ENCODE results near the gene SPI1.

SPI1 gene

DNA sequence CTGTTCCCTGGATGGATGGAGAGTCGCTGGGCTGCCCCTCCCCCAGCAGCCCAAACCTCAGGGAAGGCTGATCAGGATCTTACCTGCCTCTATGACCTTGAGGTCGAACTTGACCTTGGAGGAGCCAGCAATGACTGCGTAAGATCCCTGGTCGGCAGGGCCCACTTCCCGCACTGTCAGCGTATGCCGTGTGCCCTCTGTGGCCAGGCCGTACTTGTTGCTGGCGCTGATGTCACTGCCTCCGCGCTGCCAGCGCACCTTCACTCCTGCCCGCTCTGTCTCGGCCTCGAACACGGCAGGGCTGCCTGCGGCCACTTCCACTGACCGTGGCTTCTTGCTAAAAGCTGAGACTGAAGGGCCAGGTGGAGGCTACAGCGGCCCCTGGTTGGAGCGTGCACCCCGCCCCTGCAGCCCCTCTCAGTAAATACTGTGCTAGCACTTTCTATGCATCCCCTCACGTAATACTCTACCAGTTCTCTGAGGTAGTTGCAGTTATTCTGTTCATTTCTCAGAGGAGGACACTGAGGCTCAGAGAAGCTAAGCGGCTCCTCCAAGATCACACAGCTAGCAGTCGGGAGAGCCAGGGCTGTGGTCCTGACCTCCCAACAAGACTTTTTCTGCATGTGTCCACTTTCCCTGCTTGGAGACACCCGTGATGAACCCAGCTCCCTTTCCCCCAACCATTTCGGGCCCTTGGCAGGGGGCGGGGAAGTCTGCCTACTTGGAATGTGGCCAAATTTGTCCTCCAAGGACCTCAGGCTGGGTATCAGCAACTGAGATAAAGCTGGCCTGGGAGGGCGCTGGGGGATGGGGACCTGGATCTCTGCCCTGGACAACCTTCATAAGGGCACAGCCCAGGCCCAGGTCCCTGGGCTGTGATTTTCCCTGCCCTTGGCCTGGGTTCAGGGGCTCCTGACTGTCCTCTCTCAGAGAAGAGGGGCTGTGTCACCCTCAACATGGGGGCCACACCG lies 26.9 kb downstream of the SPI1 start:
- no peaks in the 10 kb centered on the region; the same call in 1 of the 2 replicates for H3K4me1 ChIP-seq (ENCODE audit: insufficient read depth, low read length)
- H3K9me3 ChIP-seq (ENCODE audit: control insufficient read depth, insufficient read depth, low read length) = no peaks in the 10 kb centered on the region
- no peak overlapping the region for H3K9ac ChIP-seq (ENCODE audit: low read depth, low read length)
- H3K36me3 ChIP-seq (ENCODE audit: insufficient read depth, low read length) = no peaks in the 10 kb centered on the region

DNA sequence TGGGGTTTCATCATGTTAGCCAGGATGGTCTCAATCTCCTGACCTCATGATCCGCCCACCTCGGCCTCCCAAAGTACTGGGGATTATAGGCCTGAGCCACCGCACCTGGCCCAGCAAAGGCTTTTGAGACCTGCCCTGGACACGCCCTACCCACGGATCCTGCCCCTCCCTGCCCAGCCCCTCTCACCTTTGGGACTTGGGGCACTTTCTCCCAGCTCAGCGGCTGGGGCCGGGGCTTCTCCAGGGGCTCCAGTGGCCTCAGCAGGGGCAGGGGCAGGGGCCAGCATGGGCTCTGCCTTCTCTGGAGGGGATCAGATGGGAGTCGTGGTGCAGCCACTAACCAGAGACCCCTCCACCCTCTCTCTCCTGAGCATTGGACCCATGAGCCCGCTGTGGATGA lies 28.0 kb downstream of the SPI1 start:
- Histone ChIP-seq H3K4me1 (ENCODE audit: insufficient read depth, low read length) (no peaks in the 10 kb centered on the region; the same call in 1 of the 2 replicates), H3K36me3 (ENCODE audit: insufficient read depth, low read length) (no peaks in the 10 kb centered on the region), H3K9me3 (ENCODE audit: control insufficient read depth, insufficient read depth, low read length) (no peaks in the 10 kb centered on the region), H3K9ac (ENCODE audit: low read depth, low read length) (no peak overlapping the region)

DNA sequence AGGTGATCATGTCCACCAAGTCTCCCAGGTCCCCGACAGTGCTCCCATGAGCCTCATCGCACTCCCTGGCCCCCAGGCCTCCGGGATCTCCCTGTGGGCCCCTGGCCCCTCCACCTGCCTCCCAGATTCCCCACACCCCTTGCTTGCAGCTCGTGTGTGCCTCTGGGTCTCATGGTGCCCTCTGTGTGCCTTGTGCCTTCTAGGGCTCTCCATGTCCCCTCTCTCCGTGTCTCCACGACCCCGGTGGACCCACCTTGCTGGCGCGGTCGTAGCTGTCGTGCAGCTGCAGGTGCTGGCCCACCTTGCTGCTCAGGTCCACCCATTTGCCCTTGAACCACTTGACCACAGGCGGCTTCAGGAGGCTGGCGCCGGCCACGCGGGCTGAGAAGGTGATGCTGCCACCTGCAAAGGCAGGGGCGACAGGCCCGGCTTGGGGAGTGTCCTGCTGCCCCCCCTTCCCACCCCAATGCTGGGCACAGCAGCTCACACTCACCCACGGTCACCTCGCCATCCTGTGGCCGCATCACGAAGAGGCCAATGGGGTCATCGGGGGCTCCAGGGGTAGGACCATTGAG lies 28.7 kb downstream of the SPI1 start:
- Histone ChIP-seq H3K36me3 (ENCODE audit: insufficient read depth, low read length) (no peaks in the 10 kb centered on the region), H3K9me3 (ENCODE audit: control insufficient read depth, insufficient read depth, low read length) (no peaks in the 10 kb centered on the region), H3K9ac (ENCODE audit: low read depth, low read length) (no peak overlapping the region)

GRCh38 chr11:47348859-47349258 lies 29.5 kb downstream of the SPI1 start:
- Histone ChIP-seq H3K4me1 (ENCODE audit: insufficient read depth, low read length) (no peaks in the 10 kb centered on the region; the same call in 1 of the 2 replicates), H3K36me3 (ENCODE audit: insufficient read depth, low read length) (no peaks in the 10 kb centered on the region), H3K9ac (ENCODE audit: low read depth, low read length) (no peak overlapping the region), H3K9me3 (ENCODE audit: control insufficient read depth, insufficient read depth, low read length) (no peaks in the 10 kb centered on the region)

More for the DNA sequence above, 28.7 kb downstream of the SPI1 start:
- no peaks in the 10 kb centered on the region; the same call in 1 of the 2 replicates for H3K4me1 ChIP-seq (ENCODE audit: insufficient read depth, low read length)

GRCh38 chr11:47348131-47348802 lies 30.1 kb downstream of the SPI1 start:
- H3K9ac ChIP-seq (ENCODE audit: low read depth, low read length) = no peak overlapping the region
- no peaks in the 10 kb centered on the region for H3K9me3 ChIP-seq (ENCODE audit: control insufficient read depth, insufficient read depth, low read length)
- H3K4me1 ChIP-seq (ENCODE audit: insufficient read depth, low read length) = no peaks in the 10 kb centered on the region; the same call in 1 of the 2 replicates
- no peaks in the 10 kb centered on the region for H3K36me3 ChIP-seq (ENCODE audit: insufficient read depth, low read length)

DNA sequence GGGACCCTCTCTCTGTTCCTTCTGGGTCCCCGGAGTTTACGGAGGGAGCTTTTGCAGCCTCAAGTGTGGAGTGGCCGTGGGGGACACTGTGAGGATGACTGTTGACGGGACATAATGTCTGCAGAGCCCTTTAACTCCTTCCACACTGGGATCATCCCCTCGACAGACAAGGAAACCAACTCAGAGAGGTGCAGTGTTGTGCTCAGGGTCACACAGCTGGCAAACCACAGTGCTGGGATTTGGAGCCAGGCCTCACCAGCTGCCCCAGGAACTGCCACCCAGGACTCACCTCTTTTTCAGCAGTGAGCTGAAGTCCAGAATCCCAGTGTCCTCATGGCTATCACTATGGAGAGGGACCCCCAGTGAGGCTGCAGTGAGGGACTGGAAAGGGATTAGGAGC lies 31.2 kb downstream of the SPI1 start:
- Histone ChIP-seq H3K9ac (ENCODE audit: low read depth, low read length) (no peak overlapping the region), H3K36me3 (ENCODE audit: insufficient read depth, low read length) (no peaks in the 10 kb centered on the region), H3K4me1 (ENCODE audit: insufficient read depth, low read length) (no peaks in the 10 kb centered on the region; the same call in 1 of the 2 replicates), H3K9me3 (ENCODE audit: control insufficient read depth, insufficient read depth, low read length) (no peaks in the 10 kb centered on the region)

DNA sequence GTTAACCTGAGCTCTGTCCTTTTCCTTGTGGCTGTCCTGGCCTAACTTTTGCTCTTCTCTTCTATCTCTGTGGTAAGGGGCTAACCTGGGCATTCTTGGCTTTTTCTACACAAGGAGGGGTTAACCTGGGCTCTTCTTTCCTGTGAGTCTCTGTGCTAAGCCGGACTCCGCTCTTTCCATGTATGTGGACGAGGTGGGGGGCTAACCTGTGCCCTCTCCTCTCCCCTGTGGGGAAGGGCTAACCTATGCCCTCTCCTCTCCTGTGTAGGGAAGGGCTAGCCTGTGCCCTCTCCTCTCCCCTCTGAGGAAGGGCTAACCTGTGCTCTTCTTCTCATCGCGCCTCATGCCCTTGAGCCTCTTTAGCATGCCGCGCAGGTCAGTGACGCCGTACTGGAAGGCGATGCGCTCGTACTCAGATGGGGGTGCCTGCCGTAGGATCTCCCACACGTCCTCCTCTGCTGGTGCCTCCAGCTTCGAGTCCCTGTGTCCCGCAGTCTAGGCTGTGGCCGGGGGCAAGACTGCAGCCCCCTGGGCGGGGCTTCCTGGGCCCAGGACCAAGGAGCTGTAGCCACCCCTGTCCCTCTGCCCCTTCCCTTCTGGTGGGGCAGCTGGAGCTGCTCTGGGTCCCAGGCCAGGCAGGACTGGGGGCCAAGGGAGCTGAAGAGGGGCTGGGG lies 32.3 kb downstream of the SPI1 start:
- H3K9me3 ChIP-seq (ENCODE audit: control insufficient read depth, insufficient read depth, low read length) = no peaks in the 10 kb centered on the region
- H3K4me1 ChIP-seq (ENCODE audit: insufficient read depth, low read length) = no peaks in the 10 kb centered on the region; the same call in 1 of the 2 replicates
- no peak overlapping the region for H3K9ac ChIP-seq (ENCODE audit: low read depth, low read length)
- no peaks in the 10 kb centered on the region for H3K36me3 ChIP-seq (ENCODE audit: insufficient read depth, low read length)

DNA sequence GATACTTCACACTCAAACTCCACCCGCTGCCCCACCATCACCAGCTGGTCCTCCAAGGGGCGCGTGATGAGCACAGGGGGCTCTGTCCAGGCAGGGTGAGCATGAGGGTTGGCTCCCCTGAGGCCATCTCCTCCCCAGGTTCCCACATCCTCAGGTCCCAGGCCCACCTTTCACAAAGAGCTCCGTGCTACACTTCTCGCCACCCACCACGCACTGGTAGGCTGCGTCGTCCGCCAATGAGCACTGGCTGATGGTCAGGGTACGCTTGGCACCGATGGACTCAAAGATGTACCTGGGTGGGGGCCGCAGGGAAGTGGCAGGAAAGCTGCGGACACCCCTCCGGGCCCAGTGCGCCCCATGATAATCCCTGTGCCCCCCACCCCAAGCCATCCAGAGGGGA lies 35.5 kb downstream of the SPI1 start:
- Histone ChIP-seq H3K9me3 (ENCODE audit: control insufficient read depth, insufficient read depth, low read length) (no peaks in the 10 kb centered on the region), H3K4me1 (ENCODE audit: insufficient read depth, low read length) (no peaks in the 10 kb centered on the region), H3K9ac (ENCODE audit: low read depth, low read length) (no peak overlapping the region), H3K36me3 (ENCODE audit: insufficient read depth, low read length) (no peaks in the 10 kb centered on the region)

GRCh38 chr11:47342036-47342803 lies 36.1 kb downstream of the SPI1 start:
- Histone ChIP-seq H3K9ac (ENCODE audit: low read depth, low read length) (no peak overlapping the region), H3K36me3 (ENCODE audit: insufficient read depth, low read length) (no peaks in the 10 kb centered on the region), H3K4me1 (ENCODE audit: insufficient read depth, low read length) (no peaks in the 10 kb centered on the region), H3K9me3 (ENCODE audit: control insufficient read depth, insufficient read depth, low read length) (no peaks in the 10 kb centered on the region)

- no peaks in the 10 kb centered on the region for H3K9me3 ChIP-seq (ENCODE audit: control insufficient read depth, insufficient read depth, low read length)
- H3K4me1 ChIP-seq (ENCODE audit: insufficient read depth, low read length) = no peaks in the 10 kb centered on the region
- no peaks in the 10 kb centered on the region for H3K36me3 ChIP-seq (ENCODE audit: insufficient read depth, low read length)
- no peak overlapping the region for H3K9ac ChIP-seq (ENCODE audit: low read depth, low read length)
These were observed 37.2 kb downstream of the SPI1 start for GRCh38 chr11:47340980-47341775.

GRCh38 chr11:47340010-47340409 lies 38.3 kb downstream of the SPI1 start:
- no peak overlapping the region for H3K9ac ChIP-seq (ENCODE audit: low read depth, low read length)
- no peaks in the 10 kb centered on the region for H3K4me1 ChIP-seq (ENCODE audit: insufficient read depth, low read length)
- H3K9me3 ChIP-seq (ENCODE audit: control insufficient read depth, insufficient read depth, low read length) = no peaks in the 10 kb centered on the region
- no peaks in the 10 kb centered on the region for H3K36me3 ChIP-seq (ENCODE audit: insufficient read depth, low read length)

DNA sequence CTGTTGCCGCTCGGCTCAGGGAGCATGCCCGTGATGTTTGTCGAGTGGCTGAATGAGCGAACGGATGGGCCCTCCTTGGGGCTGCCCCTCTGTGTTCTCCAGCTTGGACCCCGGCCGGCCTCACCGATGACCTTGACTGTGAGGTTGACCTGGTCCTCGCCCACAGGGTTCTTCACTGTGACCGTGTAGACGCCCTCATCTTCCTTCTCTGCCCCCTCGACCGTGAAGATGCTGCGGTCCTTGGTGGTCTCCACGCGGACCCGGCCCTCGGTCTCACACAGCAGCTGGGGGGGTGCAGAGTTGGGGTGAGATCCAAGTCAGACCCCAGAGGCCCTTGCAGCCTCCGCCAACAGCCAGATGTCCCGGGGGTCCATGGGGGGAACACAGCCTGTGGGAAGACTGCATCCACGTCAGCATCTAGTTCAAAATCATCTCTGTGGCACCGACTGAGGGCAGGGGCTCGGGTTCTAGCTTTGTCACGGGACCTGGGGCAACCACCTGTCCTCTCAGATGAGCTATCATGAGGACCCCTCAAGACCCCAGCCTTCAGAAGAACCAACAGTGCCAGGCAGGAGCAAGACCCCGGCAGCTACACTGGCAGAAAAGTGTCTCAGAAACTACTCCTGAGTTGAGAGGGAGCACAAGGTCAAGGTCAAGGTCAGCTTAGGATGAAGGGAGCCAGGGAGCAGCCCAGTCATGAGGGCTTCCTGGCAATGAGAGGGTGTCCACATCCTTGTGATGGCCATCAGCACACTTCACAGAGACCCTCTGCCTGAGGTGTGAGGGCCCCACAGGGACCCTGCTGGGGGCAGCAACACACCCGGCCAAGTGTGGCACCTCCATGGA lies 39.7 kb downstream of the SPI1 start:
- no peak overlapping the region for H3K9ac ChIP-seq (ENCODE audit: low read depth, low read length)

More for the DNA sequence above, 39.7 kb downstream of the SPI1 start:
- no peaks in the 10 kb centered on the region for H3K9me3 ChIP-seq (ENCODE audit: control insufficient read depth, insufficient read depth, low read length)
- no peaks in the 10 kb centered on the region for H3K36me3 ChIP-seq (ENCODE audit: insufficient read depth, low read length)
- H3K4me1 ChIP-seq (ENCODE audit: insufficient read depth, low read length) = no peaks in the 10 kb centered on the region

Measured in ES-I3 (cell line).